K562 (cell line): ENCODE measurements around the gene HECA. TPM values are rescaled to one million over a fixed set of nuclear protein-coding genes. Genes with fewer than 3 reads are reported as not detected.

Experiments used
- REST ChIP-seq, 2 experiments: fragments of 450-650 bp; formaldehyde crosslinking in 1 of 2; IDR thresholded peaks; 2 replicates each; pipeline versions ENCODE4 v1.4.0 to v1.6.1; 2014 to 2020; ENCODE audit warnings: mild to moderate bottlenecking in 2 of 2, borderline replicate concordance in 1 of 2, low read depth in 1 of 2
- ZNF57 ChIP-seq: fragments of 450-650 bp; formaldehyde crosslinking; IDR thresholded peaks from 2 replicates; pipeline ENCODE4 v1.4.0; 2020; ENCODE audit warnings: mild to moderate bottlenecking, moderate library complexity
- polyA plus RNA-seq, 8 experiments: library from polyadenylated mRNA; depleted of rRNA in 4 of 8; stranded (reverse) in 5 of 8; unstranded in 3 of 8; fragments of >200 nt; fragmentation: Nextera tagmentation in 2 of 8; fragmentation: Illumina TruSeq in 1 of 8; extraction: Ambion mirVana in 2 of 8; extraction: Trizol in 1 of 8; gene quantifications; 2 replicates each; pipeline versions ENCODE4 v1.2.1 to v1.2.3, GENCODE V29; 2011 to 2014; ENCODE audit warnings: inconsistent platforms in 1 of 8, missing spikeins in 1 of 8
- total RNA-seq, 7 experiments: library from RNA; depleted of rRNA in 6 of 7; stranded (reverse); fragments of >200 nt in 6 of 7; fragmentation: Illumina TruSeq in 2 of 7; extraction: Trizol in 2 of 7; gene quantifications; 2 replicates each; pipeline versions ENCODE4 v1.2.1 to v1.2.3, GENCODE V29; 2011 to 2021; ENCODE audit warnings: low replicate concordance in 1 of 7

The HECA gene
- total and polyA plus RNA-seq, 9 of the 15 experiments (the other 6 are each of a cell fraction or from before 2014, with no cell fraction given), result 0.31 to 2.3 (median 1.1) TPM

- peak; percentile 60; the same call in 1 of the 2 replicates for TF ChIP-seq REST (IDR thresholded peaks at IDR 0.05; ENCODE audit: borderline replicate concordance)
- TF ChIP-seq REST (CRISPR knock-in tag; IDR thresholded peaks at IDR 0.05; ENCODE audit: low read depth), result no peak
- no peak for TF ChIP-seq ZNF57
These were observed 9.8 kb upstream of the HECA start (continued) for GRCh38 chr6:139124887-139125672.
